Natural killer cell (primary cell): ENCODE measurements around the gene SNRNP27. TPM values are rescaled to one million over a fixed set of nuclear protein-coding genes. Genes with fewer than 3 reads are reported as not detected.

Source experiments
- ATAC-seq, 3 donors: fragments of 150-1000 bp in 2 of 3; fragments of 200-7000 bp in 1 of 3; cut with Tn5 transposase; 1 replicate in 1 of 3; 2 replicates in 2 of 3; pipeline ENCODE4 v1.10.0; 2021; ENCODE audit warnings: mild to moderate bottlenecking in 2 of 3, moderate library complexity in 2 of 3
- DNase-seq, 2 donors: peaks; one replicate each; pipeline versions ENCODE4 v3.0.0 to v3.0.0-alpha.2; 2013 to 2021; ENCODE audit warnings: mixed read lengths in 1 of 2
- H3K27ac ChIP-seq: one replicate; pipeline ENCODE4 v1.5.1; 2013; ENCODE audit warnings: mild to moderate bottlenecking, low read length
- H3K27me3 ChIP-seq: one replicate; pipeline ENCODE4 v1.6.1; 2013; ENCODE audit warnings: low read length; ENCODE audit not compliant: control insufficient read depth, insufficient read depth
- H3K36me3 ChIP-seq: one replicate; pipeline ENCODE4 v1.6.1; 2013; ENCODE audit warnings: low read length; ENCODE audit not compliant: control insufficient read depth, insufficient read depth
- H3K4me1 ChIP-seq: one replicate; pipeline ENCODE4 v1.6.1; 2013; ENCODE audit warnings: low read length; ENCODE audit not compliant: control insufficient read depth, insufficient read depth
- H3K4me3 ChIP-seq: one replicate; pipeline ENCODE4 v1.5.1; 2013; ENCODE audit warnings: low read length
- H3K9me3 ChIP-seq: one replicate; pipeline ENCODE4 v1.6.1; 2013; ENCODE audit warnings: low read length; ENCODE audit not compliant: control insufficient read depth, insufficient read depth
- H3K27ac Mint-ChIP-seq, 2 donors: one replicate each; pipeline ENCODE4 v1.8.0; 2022; ENCODE audit warnings: mild to moderate bottlenecking in 2 of 2, mixed read lengths in 2 of 2, moderate library complexity in 1 of 2
- H3K27me3 Mint-ChIP-seq, 2 donors: one replicate each; pipeline ENCODE4 v1.8.0; 2022; ENCODE audit warnings: low read depth in 2 of 2, mixed read lengths in 2 of 2
- H3K36me3 Mint-ChIP-seq: one replicate; pipeline ENCODE4 v1.8.0; 2022; ENCODE audit warnings: mixed read lengths
- H3K4me1 Mint-ChIP-seq, 2 donors: one replicate each; pipeline ENCODE4 v1.8.0; 2022; ENCODE audit warnings: mixed read lengths in 2 of 2
- H3K4me3 Mint-ChIP-seq: one replicate; pipeline ENCODE4 v1.8.0; 2022; ENCODE audit warnings: mild to moderate bottlenecking, moderate library complexity, mixed read lengths
- H3K9me3 Mint-ChIP-seq, 2 donors: one replicate each; pipeline ENCODE4 v1.8.0; 2022; ENCODE audit warnings: mixed read lengths in 2 of 2
- WGBS: methylation state at CpG from one replicate; pipeline ENCODE4 v1.1.7; 2013; ENCODE audit warnings: missing lambda C conversion rate; ENCODE audit not compliant: insufficient coverage; 5-methylcytosine and 5-hydroxymethylcytosine counted together
- intact Hi-C: fragments of 100-400 bp; cut with micrococcal nuclease; formaldehyde crosslinking; loops from one replicate; pipeline ENCODE4 v1.14.2; 2022
- total RNA-seq, 4 donors: library from RNA; stranded (reverse); fragments of 120-200 nt in 1 of 4; gene quantifications; one replicate each; pipeline versions ENCODE4 v1.2.3 to v1.2.4, GENCODE V29; 2013 to 2022
- TF ChIP-seq, protein P1 (sequence below): fragments of 200-600 bp; IDR thresholded peaks from one replicate; pipeline ENCODE4 v1.8.0; 2022; ENCODE audit warnings: antibody characterized with exemption

SNRNP27 gene
- total RNA-seq, 3 donors from 2014 or later (not counting 1 experiment from before 2014, with no cell fraction given): 53.2 to 61.5 (median 58.2) TPM

- H3K27ac ChIP-seq: no peak overlapping the region
These were observed 38.3 kb downstream of the SNRNP27 start for GRCh38 chr2:69931832-69932595.

GRCh38 chr2:69932596-69932922 is 38.8 kb downstream of the SNRNP27 start:
- ATAC-seq (no peak), DNase-seq (no peak)
- peaks cover 11% of the 10 kb centered on the region for H3K4me1 ChIP-seq
- H3K27ac Mint-ChIP-seq: peak overlapping the region; percentile 65 to 78
- peaks cover 47 to 56% of the 10 kb centered on the region in 2 donors for H3K4me1 Mint-ChIP-seq
- H3K4me3 ChIP-seq: no peak overlapping the region
- intact Hi-C loops: no loop called here
- no peaks in the 10 kb centered on the region for H3K9me3 ChIP-seq
- no peaks in the 10 kb centered on the region for H3K27me3 ChIP-seq
- no peaks in the 10 kb centered on the region for H3K9me3 Mint-ChIP-seq
- TF ChIP-seq, protein P1, sequence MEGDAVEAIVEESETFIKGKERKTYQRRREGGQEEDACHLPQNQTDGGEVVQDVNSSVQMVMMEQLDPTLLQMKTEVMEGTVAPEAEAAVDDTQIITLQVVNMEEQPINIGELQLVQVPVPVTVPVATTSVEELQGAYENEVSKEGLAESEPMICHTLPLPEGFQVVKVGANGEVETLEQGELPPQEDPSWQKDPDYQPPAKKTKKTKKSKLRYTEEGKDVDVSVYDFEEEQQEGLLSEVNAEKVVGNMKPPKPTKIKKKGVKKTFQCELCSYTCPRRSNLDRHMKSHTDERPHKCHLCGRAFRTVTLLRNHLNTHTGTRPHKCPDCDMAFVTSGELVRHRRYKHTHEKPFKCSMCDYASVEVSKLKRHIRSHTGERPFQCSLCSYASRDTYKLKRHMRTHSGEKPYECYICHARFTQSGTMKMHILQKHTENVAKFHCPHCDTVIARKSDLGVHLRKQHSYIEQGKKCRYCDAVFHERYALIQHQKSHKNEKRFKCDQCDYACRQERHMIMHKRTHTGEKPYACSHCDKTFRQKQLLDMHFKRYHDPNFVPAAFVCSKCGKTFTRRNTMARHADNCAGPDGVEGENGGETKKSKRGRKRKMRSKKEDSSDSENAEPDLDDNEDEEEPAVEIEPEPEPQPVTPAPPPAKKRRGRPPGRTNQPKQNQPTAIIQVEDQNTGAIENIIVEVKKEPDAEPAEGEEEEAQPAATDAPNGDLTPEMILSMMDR: no peak
- H3K27ac ChIP-seq: no peak overlapping the region
- no peak overlapping the region for H3K4me3 Mint-ChIP-seq
- WGBS: 85% methylated on average over 1 of the region's 1 CpG
- H3K36me3 Mint-ChIP-seq: peaks cover 14% of the 10 kb centered on the region
- no peaks in the 10 kb centered on the region for H3K27me3 Mint-ChIP-seq
- peaks cover 31% of the 10 kb centered on the region for H3K36me3 ChIP-seq

More at GRCh38 chr2:69931832-69932595, 38.3 kb downstream of the SNRNP27 start:
- ATAC-seq: peak in 1 of 3 donors; percentile 24
- no peaks in the 10 kb centered on the region for H3K9me3 Mint-ChIP-seq
- WGBS: 78% methylated on average over 7 of the region's 7 CpGs
- DNase-seq: no peak
- Histone ChIP-seq H3K4me3 (no peak overlapping the region), H3K36me3 (peaks cover 30% of the 10 kb centered on the region), H3K27me3 (no peaks in the 10 kb centered on the region), H3K9me3 (no peaks in the 10 kb centered on the region), H3K4me1 (peaks cover 11% of the 10 kb centered on the region)
- H3K27ac Mint-ChIP-seq: peak overlapping the region; percentile 65 to 78
- intact Hi-C loops: no loop called here
- no peaks in the 10 kb centered on the region for H3K27me3 Mint-ChIP-seq
- peaks cover 47 to 59% of the 10 kb centered on the region in 2 donors for H3K4me1 Mint-ChIP-seq
- peak overlapping the region; percentile 29 for H3K4me3 Mint-ChIP-seq
- TF ChIP-seq, protein P1: no peak
- peaks cover 14% of the 10 kb centered on the region for H3K36me3 Mint-ChIP-seq

DNA sequence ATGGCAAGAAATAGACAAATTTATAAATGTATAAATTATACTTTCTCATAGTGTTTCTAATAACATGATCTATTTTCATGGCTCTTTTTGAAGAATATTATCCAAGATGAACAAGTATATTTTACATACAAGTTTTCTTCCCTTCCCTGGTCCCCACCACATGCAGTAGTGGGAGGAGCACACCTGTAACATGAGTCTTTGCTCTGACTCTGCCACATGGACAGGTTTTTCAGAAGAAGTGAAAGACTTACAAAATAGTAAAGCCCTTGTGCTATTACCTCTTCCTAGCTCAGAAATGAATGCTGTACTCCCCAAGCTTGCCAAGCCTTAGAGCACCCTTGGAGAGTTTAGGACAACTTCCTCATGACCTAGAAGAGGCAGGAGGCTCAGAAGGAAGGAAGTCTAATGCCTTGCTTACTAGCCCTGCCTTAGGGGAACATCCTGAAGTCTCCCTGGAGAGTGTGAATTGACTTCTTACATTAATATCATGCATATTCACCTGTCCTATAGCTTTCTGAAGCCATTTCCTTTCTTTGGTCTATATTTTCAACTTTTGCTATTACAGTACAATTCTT is 39.6 kb downstream of the SNRNP27 start:
- H3K4me1 ChIP-seq: peaks cover 11% of the 10 kb centered on the region
- TF ChIP-seq, protein P1: no peak
- intact Hi-C loops: no loop called here
- Mint-ChIP-seq H3K4me1 (peaks cover 41 to 56% of the 10 kb centered on the region in 2 donors), H3K9me3 (no peaks in the 10 kb centered on the region), H3K27me3 (no peaks in the 10 kb centered on the region), H3K36me3 (peaks cover 22% of the 10 kb centered on the region), H3K27ac (peak overlapping the region in 1 of 2 donors; percentile 33), H3K4me3 (no peak overlapping the region)
- H3K27ac ChIP-seq: no peak overlapping the region
- H3K36me3 ChIP-seq: peaks cover 37% of the 10 kb centered on the region
- no peaks in the 10 kb centered on the region for H3K27me3 ChIP-seq
- no peak for ATAC-seq
- no peaks in the 10 kb centered on the region for H3K9me3 ChIP-seq
- DNase-seq: no peak
- H3K4me3 ChIP-seq: no peak overlapping the region
